ENCODE measurements around the gene PDE4D. TPM values are rescaled to one million over a fixed set of nuclear protein-coding genes. Genes with fewer than 3 reads are reported as not detected.

Gene PDE4D
- total RNA-seq, 2 experiments from 2014 or later, result 0.50 to 0.51 TPM

- Histone ChIP-seq H3K4me2 (ENCODE audit: low read length) (no peak overlapping the region), H3K9me3 (ENCODE audit: low read length) (no peaks in the 10 kb centered on the region), H3K27ac (ENCODE audit: low read depth, low read length, poor library complexity, severe bottlenecking) (no peak overlapping the region), H3K36me3 (ENCODE audit: insufficient read depth, low read length) (no peaks in the 10 kb centered on the region), H3K4me1 (ENCODE audit: insufficient read depth, low read length, poor library complexity, severe bottlenecking) (no peaks in the 10 kb centered on the region), H4K20me1 (ENCODE audit: insufficient read depth, low read length) (no peaks in the 10 kb centered on the region), H3K4me3 (ENCODE audit: low read depth, low read length, poor library complexity, severe bottlenecking) (no peak overlapping the region), H3K79me2 (ENCODE audit: insufficient read depth, low read depth, low read length) (no peaks in the 10 kb centered on the region), H3K9me2 (ENCODE audit: insufficient read depth, low read length) (no peaks in the 10 kb centered on the region), H2AFZ (ENCODE audit: low read length) (no peak overlapping the region)
- TF ChIP-seq CTCF (conservative IDR thresholded peaks at IDR 0.05; ENCODE audit: low read length) (no peak), EZH2phosphoT487 (IDR thresholded peaks at IDR 0.05; ENCODE audit: borderline replicate concordance, low read depth, low read length) (no peak)
- DNase-seq (ENCODE audit: low spot score), result no peak
- intact Hi-C loops (cut with micrococcal nuclease; ENCODE audit: unreplicated experiment), result no loop called here
- no TSS peak for BruUV-seq (replicated peaks)
- POLR2A ChIA-PET, result interaction anchor here (0.7 to 1.8 kb wide), 2 partner anchors 9 to 20 kb away, joined by 3 to 6 read pairs; no protein-coding TSS in a partner anchor
- CTCF ChIA-PET (ENCODE audit: unreplicated experiment), result interaction anchor here (1.5 kb wide), 1 partner anchor 13 kb away, joined by 4 read pairs; no protein-coding TSS in a partner anchor
Measured at GRCh38 chr5:59137846-59138245, 755.7 kb downstream of the PDE4D start.

GRCh38 chr5:59136549-59136948, 757.0 kb downstream of the PDE4D start:
- TF ChIP-seq EZH2phosphoT487 (IDR thresholded peaks at IDR 0.05; ENCODE audit: borderline replicate concordance, low read depth, low read length) (no peak), CTCF (conservative IDR thresholded peaks at IDR 0.05; ENCODE audit: low read length) (no peak)
- no peaks in the 10 kb centered on the region for H4K20me1 ChIP-seq (ENCODE audit: insufficient read depth, low read length)
- H3K4me2 ChIP-seq (ENCODE audit: low read length), result no peak overlapping the region
- POLR2A ChIA-PET, result interaction anchor here (0.5 to 0.6 kb wide), 2 partner anchors 13 to 134 kb away, joined by 4 to 6 read pairs; no protein-coding TSS in a partner anchor
- H3K4me1 ChIP-seq (ENCODE audit: insufficient read depth, low read length, poor library complexity, severe bottlenecking), result no peaks in the 10 kb centered on the region
- intact Hi-C loops (cut with micrococcal nuclease; ENCODE audit: unreplicated experiment), result no loop called here
- CTCF ChIA-PET (ENCODE audit: unreplicated experiment), result no interaction called here
- no peak overlapping the region for H2AFZ ChIP-seq (ENCODE audit: low read length)
- no TSS peak for BruUV-seq (replicated peaks)
- DNase-seq (ENCODE audit: low spot score), result no peak
- no peaks in the 10 kb centered on the region for H3K9me2 ChIP-seq (ENCODE audit: insufficient read depth, low read length)
- no peaks in the 10 kb centered on the region for H3K36me3 ChIP-seq (ENCODE audit: insufficient read depth, low read length)
- H3K4me3 ChIP-seq (ENCODE audit: low read depth, low read length, poor library complexity, severe bottlenecking), result no peak overlapping the region
- no peaks in the 10 kb centered on the region for H3K79me2 ChIP-seq (ENCODE audit: insufficient read depth, low read depth, low read length)
- no peak overlapping the region for H3K27ac ChIP-seq (ENCODE audit: low read depth, low read length, poor library complexity, severe bottlenecking)
- no peaks in the 10 kb centered on the region for H3K9me3 ChIP-seq (ENCODE audit: low read length)

DNA sequence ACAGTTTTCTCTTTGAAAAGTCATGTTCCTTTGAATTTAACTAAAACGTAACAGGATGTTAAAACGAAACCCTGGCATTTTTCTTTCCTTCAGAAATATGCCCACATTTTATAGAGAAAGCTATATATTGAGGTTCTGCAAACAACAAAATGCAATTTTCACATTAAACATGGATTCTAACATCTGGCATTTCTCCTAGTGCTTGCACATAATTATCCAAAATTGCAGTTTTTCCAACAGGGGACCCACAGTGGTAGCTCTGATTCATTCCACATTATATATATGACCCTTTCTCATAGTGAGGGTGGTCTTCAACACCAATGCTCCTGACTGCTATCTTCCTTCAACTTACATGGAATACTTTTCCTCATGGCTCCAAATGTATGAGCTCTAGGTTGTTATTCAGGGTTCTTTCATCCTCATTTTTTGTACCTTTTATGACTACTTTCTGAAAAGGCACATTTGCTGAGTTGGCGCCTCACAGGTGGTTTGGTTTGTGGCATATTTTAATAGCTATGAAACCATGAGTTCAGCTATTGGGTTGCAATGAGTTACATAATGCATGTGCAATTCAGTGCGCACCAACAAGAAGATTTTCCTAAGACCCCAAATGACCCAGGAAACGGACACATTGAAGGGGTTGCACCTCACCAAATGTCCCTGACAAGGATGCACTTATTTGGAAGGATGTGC, 758.9 kb downstream of the PDE4D start:
- no peak for DNase-seq (ENCODE audit: low spot score)
- Histone ChIP-seq H3K4me2 (ENCODE audit: low read length) (no peak overlapping the region), H3K4me1 (ENCODE audit: insufficient read depth, low read length, poor library complexity, severe bottlenecking) (no peaks in the 10 kb centered on the region), H3K4me3 (ENCODE audit: low read depth, low read length, poor library complexity, severe bottlenecking) (no peak overlapping the region), H2AFZ (ENCODE audit: low read length) (no peak overlapping the region), H3K79me2 (ENCODE audit: insufficient read depth, low read depth, low read length) (no peaks in the 10 kb centered on the region), H3K36me3 (ENCODE audit: insufficient read depth, low read length) (no peaks in the 10 kb centered on the region), H3K9me2 (ENCODE audit: insufficient read depth, low read length) (no peaks in the 10 kb centered on the region), H3K27ac (ENCODE audit: low read depth, low read length, poor library complexity, severe bottlenecking) (no peak overlapping the region), H3K9me3 (ENCODE audit: low read length) (no peaks in the 10 kb centered on the region), H4K20me1 (ENCODE audit: insufficient read depth, low read length) (no peaks in the 10 kb centered on the region)
- TF ChIP-seq CTCF (conservative IDR thresholded peaks at IDR 0.05; ENCODE audit: low read length) (no peak), EZH2phosphoT487 (IDR thresholded peaks at IDR 0.05; ENCODE audit: borderline replicate concordance, low read depth, low read length) (no peak)
- BruUV-seq (replicated peaks), result no TSS peak
- ChIA-PET CTCF (ENCODE audit: unreplicated experiment) (no interaction called here), POLR2A (interaction anchor here (0.6 to 1.7 kb wide), 3 partner anchors 10 to 46 kb away, joined by 3 to 4 read pairs (median 3); no protein-coding TSS in a partner anchor)
- intact Hi-C loops (cut with micrococcal nuclease; ENCODE audit: unreplicated experiment), result no loop called here
